PFSK-1 (cell line): ENCODE measurements around the gene KRTAP3-1.

Source experiments
- FOXP2 ChIP-seq: optimal IDR thresholded peaks from 2 replicates; pipeline ENCODE3; 2011; ENCODE audit warnings: borderline replicate concordance, control low read depth, inconsistent platforms; ENCODE audit not compliant: insufficient read depth; ENCODE audit errors: extremely low read length, extremely low read depth
- POLR2AphosphoS5 ChIP-seq: IDR thresholded peaks from 2 replicates; pipeline ENCODE4 v1.6.1; 2012; ENCODE audit warnings: low read depth, mild to moderate bottlenecking, control low read depth, low read length, moderate library complexity
- REST ChIP-seq, 2 experiments: IDR thresholded peaks; 2 replicates each; pipeline versions ENCODE4 v1.6.1 to v1.8.0; 2011 to 2012; ENCODE audit warnings: low read depth in 2 of 2, low read length in 2 of 2, control low read depth in 1 of 2, inconsistent platforms in 1 of 2, mild to moderate bottlenecking in 1 of 2, moderate library complexity in 1 of 2; ENCODE audit not compliant: insufficient read depth in 1 of 2
- SIN3A ChIP-seq: IDR thresholded peaks from 2 replicates; pipeline ENCODE4 v1.6.1; 2012; ENCODE audit warnings: mild to moderate bottlenecking, low read length, moderate library complexity, borderline replicate concordance; ENCODE audit not compliant: insufficient read depth
- TAF1 ChIP-seq: IDR thresholded peaks from 2 replicates; pipeline ENCODE4 v1.6.1; 2012; ENCODE audit warnings: low read length, control low read depth, borderline replicate concordance; ENCODE audit not compliant: insufficient read depth

GRCh38 chr17:41054025-41054424 lies 45.1 kb upstream of the KRTAP3-1 start:
- TF ChIP-seq SIN3A: no peak
- TF ChIP-seq TAF1: no peak
- TF ChIP-seq POLR2AphosphoS5: no peak
- no peak for TF ChIP-seq REST (IDR thresholded peaks at IDR 0.05; ENCODE audit: insufficient read depth in 1 of 2, low read depth in 2 of 2, low read length in 2 of 2)
- TF ChIP-seq FOXP2: no peak
